Cardiac fibroblast (primary cell): ENCODE results near the gene SMC6.

Source experiments
- DNase-seq, 2 donors: peaks; one replicate each; pipeline versions ENCODE4 v3.0.0 to v3.0.0-alpha.2; 2010; ENCODE audit warnings: low read depth in 2 of 2
- H3K4me3 ChIP-seq, 2 donors: replicated peaks in 1 of 2; 1 replicate in 1 of 2; 2 replicates in 1 of 2; pipeline ENCODE4 v1.5.1; 2011; ENCODE audit warnings: low read depth in 2 of 2, low read length in 2 of 2, mild to moderate bottlenecking in 2 of 2, moderate library complexity in 1 of 2
- CTCF ChIP-seq: IDR thresholded peaks from one replicate; pipeline ENCODE4 v1.5.1; 2011; ENCODE audit warnings: low read depth, mild to moderate bottlenecking, low read length, inconsistent platforms

SMC6 gene

GRCh38 chr2:17690776-17691175, 62.8 kb downstream of the SMC6 start:
- no peak for DNase-seq
- no peak for TF ChIP-seq CTCF
- no peak overlapping the region for H3K4me3 ChIP-seq

GRCh38 chr2:17689010-17689409, 64.6 kb downstream of the SMC6 start:
- H3K4me3 ChIP-seq, result no peak overlapping the region
- TF ChIP-seq CTCF, result no peak
- DNase-seq, result no peak

GRCh38 chr2:17688600-17688999, 65.0 kb downstream of the SMC6 start:
- no peak for DNase-seq
- H3K4me3 ChIP-seq, result no peak overlapping the region
- no peak for TF ChIP-seq CTCF

- no peak for TF ChIP-seq CTCF
- H3K4me3 ChIP-seq, result no peak overlapping the region
- DNase-seq, result no peak
Observed at GRCh38 chr2:17683981-17684380, 69.6 kb downstream of the SMC6 start.

GRCh38 chr2:17682098-17682857, 71.3 kb downstream of the SMC6 start:
- DNase-seq, result no peak
- H3K4me3 ChIP-seq, result no peak overlapping the region
- no peak for TF ChIP-seq CTCF

- no peak overlapping the region for H3K4me3 ChIP-seq
- TF ChIP-seq CTCF, result no peak
- DNase-seq, result peak in 1 of 2 donors; percentile 67
Observed at GRCh38 chr2:17680119-17680518, 73.5 kb downstream of the SMC6 start.

- TF ChIP-seq CTCF, result no peak
- H3K4me3 ChIP-seq, result no peak overlapping the region
- no peak for DNase-seq
Observed at GRCh38 chr2:17674817-17675216, 78.8 kb downstream of the SMC6 start.
